ENCODE data around the gene CLCN6. TPM values are rescaled to one million over a fixed set of nuclear protein-coding genes. Genes with fewer than 3 reads are reported as not detected.

CLCN6 gene
- polyA plus RNA-seq, 1 experiment, result 6.1 TPM

DNA sequence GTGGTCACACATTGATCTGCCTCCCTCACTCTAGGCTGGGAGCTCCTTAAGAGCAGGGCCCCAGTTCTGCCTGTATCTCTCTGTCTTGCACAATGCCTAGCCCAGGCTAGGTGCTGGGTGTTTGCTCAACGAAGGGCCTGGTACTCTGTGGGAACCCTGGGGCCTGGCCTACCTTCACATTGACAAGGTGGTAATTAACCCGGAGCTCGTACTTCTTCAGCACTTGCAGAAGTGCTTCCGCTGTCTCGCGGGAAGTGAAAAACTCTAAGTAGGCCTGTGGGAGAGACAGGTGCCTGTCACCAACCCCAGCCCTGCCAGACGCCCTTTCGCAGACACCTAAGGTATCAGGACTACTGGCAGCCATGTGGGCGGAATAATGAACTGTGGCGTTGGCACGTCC, 13.9 kb upstream of the CLCN6 start:
- Histone ChIP-seq H3K36me3 (ENCODE audit: control insufficient read depth, insufficient read depth, low read length) (peaks cover 26% of the 10 kb centered on the region), H3K4me3 (ENCODE audit: low read depth, low read length) (no peak overlapping the region), H3K27me3 (ENCODE audit: control insufficient read depth, insufficient read depth, low read length) (no peaks in the 10 kb centered on the region)
- no peak for DNase-seq (ENCODE audit: low read depth)
- TF ChIP-seq CTCF (IDR thresholded peaks at IDR 0.05; ENCODE audit: insufficient read depth, low read depth, low read length), result no peak
- ChIA-PET CTCF (no interaction called here), POLR2A (no interaction called here)

GRCh38 chr1:11793819-11794218, 12.2 kb upstream of the CLCN6 start:
- CTCF ChIA-PET, result interaction anchor here (0.7 to 1.0 kb wide), 2 partner anchors 8 to 17 kb away, joined by 3 read pairs; no protein-coding TSS in a partner anchor
- TF ChIP-seq CTCF (IDR thresholded peaks at IDR 0.05; ENCODE audit: insufficient read depth, low read depth, low read length), result no peak
- no peaks in the 10 kb centered on the region for H3K27me3 ChIP-seq (ENCODE audit: control insufficient read depth, insufficient read depth, low read length)
- H3K4me3 ChIP-seq (ENCODE audit: low read depth, low read length), result no peak overlapping the region
- DNase-seq (ENCODE audit: low read depth), result no peak
- peaks cover 24% of the 10 kb centered on the region for H3K36me3 ChIP-seq (ENCODE audit: control insufficient read depth, insufficient read depth, low read length)
- POLR2A ChIA-PET, result no interaction called here

- TF ChIP-seq CTCF (IDR thresholded peaks at IDR 0.05; ENCODE audit: insufficient read depth, low read depth, low read length), result no peak
- ChIA-PET POLR2A (no interaction called here), CTCF (interaction anchor here (0.7 kb wide), 1 partner anchor 9 kb away, joined by 3 read pairs; no protein-coding TSS in a partner anchor)
- Histone ChIP-seq H3K36me3 (ENCODE audit: control insufficient read depth, insufficient read depth, low read length) (peaks cover 28% of the 10 kb centered on the region), H3K27me3 (ENCODE audit: control insufficient read depth, insufficient read depth, low read length) (no peaks in the 10 kb centered on the region), H3K4me3 (ENCODE audit: low read depth, low read length) (no peak overlapping the region)
- DNase-seq (ENCODE audit: low read depth), result no peak
These were observed 11.3 kb upstream of the CLCN6 start for GRCh38 chr1:11794446-11795237.

DNA sequence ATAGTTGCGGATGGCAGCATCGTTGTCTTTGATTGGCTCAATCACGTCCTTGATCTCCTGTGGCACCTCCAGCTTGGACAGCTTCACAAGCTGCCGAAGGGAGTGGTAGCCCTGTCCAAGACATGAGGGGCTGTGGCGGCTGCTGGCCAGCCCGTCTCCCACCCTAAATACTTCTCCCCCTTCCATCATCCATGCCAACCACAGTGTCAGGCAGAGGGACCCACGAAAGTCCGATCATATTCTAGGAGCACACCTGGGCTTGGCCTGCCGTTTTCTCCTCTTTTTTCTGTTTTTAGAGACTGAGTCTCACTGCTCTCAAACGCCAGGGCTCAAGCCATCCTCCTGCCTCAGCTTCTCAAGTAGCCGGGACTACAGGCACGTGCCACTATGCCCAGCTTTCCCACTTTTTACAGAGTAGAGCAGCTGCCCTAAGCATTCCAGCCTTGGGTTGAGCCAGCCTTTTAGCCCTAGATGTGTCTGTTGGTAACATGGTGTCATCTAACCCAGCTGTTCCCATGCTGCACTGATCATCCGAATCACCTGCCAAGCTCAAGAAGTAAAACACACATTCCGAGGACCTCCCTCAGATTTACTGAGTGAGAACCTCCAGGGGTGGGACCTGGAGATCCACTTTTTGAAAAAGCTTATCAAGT, 10.6 kb upstream of the CLCN6 start:
- ChIA-PET CTCF (no interaction called here), POLR2A (no interaction called here)
- Histone ChIP-seq H3K36me3 (ENCODE audit: control insufficient read depth, insufficient read depth, low read length) (peaks cover 26% of the 10 kb centered on the region), H3K27me3 (ENCODE audit: control insufficient read depth, insufficient read depth, low read length) (no peaks in the 10 kb centered on the region), H3K4me3 (ENCODE audit: low read depth, low read length) (no peak overlapping the region)
- TF ChIP-seq CTCF (IDR thresholded peaks at IDR 0.05; ENCODE audit: insufficient read depth, low read depth, low read length), result no peak
- no peak for DNase-seq (ENCODE audit: low read depth)

DNA sequence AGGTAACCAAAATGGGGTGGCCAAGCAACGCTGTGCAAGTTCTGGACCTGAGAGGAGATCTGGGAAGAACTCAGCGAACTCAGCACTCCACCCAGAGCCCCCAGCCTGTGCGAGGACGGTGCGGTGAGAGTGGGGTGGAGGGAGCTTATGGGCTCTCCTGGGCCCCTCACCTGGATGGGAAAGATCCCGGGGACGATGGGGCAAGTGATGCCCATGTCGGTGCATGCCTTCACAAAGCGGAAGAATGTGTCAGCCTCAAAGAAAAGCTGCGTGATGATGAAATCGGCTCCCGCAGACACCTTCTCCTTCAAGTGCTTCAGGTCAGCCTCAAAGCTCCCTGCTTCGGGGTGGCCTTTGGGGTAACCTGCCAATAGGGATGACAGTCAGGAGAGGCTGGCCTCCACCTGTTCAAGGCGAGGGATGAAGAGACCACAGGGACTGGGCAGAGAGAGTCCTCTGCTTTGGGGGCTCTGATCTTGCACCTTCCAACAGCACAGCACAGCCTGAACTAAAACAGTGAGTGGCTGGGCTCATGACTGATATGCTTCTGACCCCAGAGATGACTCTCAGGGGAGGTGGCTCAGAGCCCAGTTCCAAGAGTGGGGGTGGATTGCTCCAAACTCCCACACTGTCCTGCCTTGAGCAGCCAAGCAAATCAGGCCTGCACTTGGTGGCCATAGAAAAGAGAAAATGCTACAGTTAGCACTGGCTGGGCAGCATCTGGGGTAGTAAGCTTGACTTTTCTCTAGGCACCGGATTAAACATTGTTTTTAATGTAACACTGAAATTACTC, 9.8 kb upstream of the CLCN6 start:
- Histone ChIP-seq H3K36me3 (ENCODE audit: control insufficient read depth, insufficient read depth, low read length) (peaks cover 32% of the 10 kb centered on the region), H3K4me3 (ENCODE audit: low read depth, low read length) (no peak overlapping the region), H3K27me3 (ENCODE audit: control insufficient read depth, insufficient read depth, low read length) (no peaks in the 10 kb centered on the region)
- DNase-seq (ENCODE audit: low read depth), result no peak
- TF ChIP-seq CTCF (IDR thresholded peaks at IDR 0.05; ENCODE audit: insufficient read depth, low read depth, low read length), result no peak
- ChIA-PET POLR2A (no interaction called here), CTCF (interaction anchor here (1.2 kb wide), 1 partner anchor 12 kb away, joined by 4 read pairs; no protein-coding TSS in a partner anchor)
